GM18505 (cell line): Measurements from ENCODE around the gene FRMD1.
"Not testable (repeated sequence)": the region's sequence is repeated elsewhere in the genome, so short reads cannot be mapped to it uniquely, and the experiment has no call there.

Experiments used
- ATAC-seq: cut with Tn5 transposase; IDR thresholded peaks from one replicate; pipeline ENCODE4 v1.9.1; 2021; ENCODE audit not compliant: unreplicated experiment
- POLR2A ChIP-seq: IDR thresholded peaks from 4 replicates; pipeline ENCODE4 v1.6.1; 2011; ENCODE audit warnings: borderline replicate concordance; ENCODE audit not compliant: insufficient read depth, insufficient read length; ENCODE audit errors: extremely low read depth

FRMD1 gene

GRCh38 chr6:168086066-168086465 is 7.1 kb upstream of the FRMD1 start:
- no peak for ATAC-seq
- TF ChIP-seq POLR2A = no peak

- ATAC-seq = no peak
- TF ChIP-seq POLR2A = no peak
Measured at GRCh38 chr6:168084465-168085160, 5.6 kb upstream of the FRMD1 start.

GRCh38 chr6:168083514-168083885 is 4.5 kb upstream of the FRMD1 start:
- TF ChIP-seq POLR2A = no peak
- no peak for ATAC-seq

- no peak for ATAC-seq
- TF ChIP-seq POLR2A = no peak
Measured at GRCh38 chr6:168082860-168083513, 4.0 kb upstream of the FRMD1 start.

GRCh38 chr6:168081858-168082546 is 3.0 kb upstream of the FRMD1 start:
- no peak for ATAC-seq
- no peak for TF ChIP-seq POLR2A

- ATAC-seq = no peak
- TF ChIP-seq POLR2A = no peak
Measured at GRCh38 chr6:168080393-168081077, 1.5 kb upstream of the FRMD1 start.

- TF ChIP-seq POLR2A = no peak
- no peak for ATAC-seq
Measured at GRCh38 chr6:168078175-168078942, 653 bp downstream of the FRMD1 start.

- ATAC-seq = not testable (repeated sequence)
Measured at GRCh38 chr6:168077401-168077800, 1.6 kb downstream of the FRMD1 start.

GRCh38 chr6:168075787-168076202 is 3.2 kb downstream of the FRMD1 start:
- ATAC-seq = no peak
- no peak for TF ChIP-seq POLR2A

GRCh38 chr6:168075216-168075615 is 3.8 kb downstream of the FRMD1 start:
- no peak for TF ChIP-seq POLR2A
- no peak for ATAC-seq

- ATAC-seq = no peak
- TF ChIP-seq POLR2A = no peak
Measured at GRCh38 chr6:168073937-168074730, 4.9 kb downstream of the FRMD1 start.

GRCh38 chr6:168072730-168073129 is 6.3 kb downstream of the FRMD1 start:
- no peak for ATAC-seq
- no peak for TF ChIP-seq POLR2A
